Right lobe of liver (tissue), 4 donors: ENCODE results near the gene NQO2.

Experiments used
- POLR2A ChIP-seq: fragments of 450-650 bp; IDR thresholded peaks from one replicate; pipeline ENCODE4 v1.6.1; 2017; ENCODE audit warnings: antibody characterized with exemption, mild to moderate bottlenecking
- TF ChIP-seq, protein P1 (sequence below), 4 donors: fragments of 200-600 bp in 3 of 4; fragments of 450-650 bp in 1 of 4; IDR thresholded peaks; one replicate each; pipeline versions ENCODE4 v1.5.1 to v1.8.0; 2016 to 2022; ENCODE audit warnings: antibody characterized with exemption in 4 of 4, mild to moderate bottlenecking in 2 of 4
- donor health status: DM: no; HTN: no; CAD: no.
- donor health status: DM: no; HTN: no; CAD: no.
- donor health status: DM: no; HTN: yes; CAD: no.

- TF ChIP-seq, protein P1, sequence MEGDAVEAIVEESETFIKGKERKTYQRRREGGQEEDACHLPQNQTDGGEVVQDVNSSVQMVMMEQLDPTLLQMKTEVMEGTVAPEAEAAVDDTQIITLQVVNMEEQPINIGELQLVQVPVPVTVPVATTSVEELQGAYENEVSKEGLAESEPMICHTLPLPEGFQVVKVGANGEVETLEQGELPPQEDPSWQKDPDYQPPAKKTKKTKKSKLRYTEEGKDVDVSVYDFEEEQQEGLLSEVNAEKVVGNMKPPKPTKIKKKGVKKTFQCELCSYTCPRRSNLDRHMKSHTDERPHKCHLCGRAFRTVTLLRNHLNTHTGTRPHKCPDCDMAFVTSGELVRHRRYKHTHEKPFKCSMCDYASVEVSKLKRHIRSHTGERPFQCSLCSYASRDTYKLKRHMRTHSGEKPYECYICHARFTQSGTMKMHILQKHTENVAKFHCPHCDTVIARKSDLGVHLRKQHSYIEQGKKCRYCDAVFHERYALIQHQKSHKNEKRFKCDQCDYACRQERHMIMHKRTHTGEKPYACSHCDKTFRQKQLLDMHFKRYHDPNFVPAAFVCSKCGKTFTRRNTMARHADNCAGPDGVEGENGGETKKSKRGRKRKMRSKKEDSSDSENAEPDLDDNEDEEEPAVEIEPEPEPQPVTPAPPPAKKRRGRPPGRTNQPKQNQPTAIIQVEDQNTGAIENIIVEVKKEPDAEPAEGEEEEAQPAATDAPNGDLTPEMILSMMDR (IDR thresholded peaks at IDR 0.05) = no peak
- no peak for TF ChIP-seq POLR2A
These were observed 11.9 kb downstream of the NQO2 start for GRCh38 chr6:3011592-3011991.
